ENCODE results near the gene EEIG1.

EEIG1 gene

GRCh38 chr9:127941961-127942215 lies 38.9 kb downstream of the EEIG1 start:
- no peaks in the 10 kb centered on the region for H3K36me3 ChIP-seq (ENCODE audit: insufficient read depth, low read length)
- peaks cover 11% of the 10 kb centered on the region for H3K4me1 ChIP-seq (ENCODE audit: control insufficient read depth, insufficient read depth, low read length)
- H3K4me3 ChIP-seq (ENCODE audit: low read length) = no peak overlapping the region
- no peak overlapping the region for H3K4me2 ChIP-seq (ENCODE audit: low read length)
- no peak overlapping the region for H3K9ac ChIP-seq (ENCODE audit: low read depth, low read length)
- H3K27me3 ChIP-seq (ENCODE audit: control insufficient read depth, insufficient read depth, low read length) = no peaks in the 10 kb centered on the region
- no peaks in the 10 kb centered on the region for H3K9me3 ChIP-seq (replicated peaks; ENCODE audit: low read length)

- no peaks in the 10 kb centered on the region for H3K36me3 ChIP-seq (ENCODE audit: insufficient read depth, low read length)
Observed at GRCh38 chr9:127941062-127941960, 39.5 kb downstream of the EEIG1 start.

GRCh38 chr9:127940593-127940992 lies 40.2 kb downstream of the EEIG1 start:
- Histone ChIP-seq H3K4me1 (ENCODE audit: control insufficient read depth, insufficient read depth, low read length) (peaks cover 24% of the 10 kb centered on the region), H3K4me2 (ENCODE audit: low read length) (no peak overlapping the region), H3K9ac (ENCODE audit: low read depth, low read length) (no peak overlapping the region), H3K4me3 (ENCODE audit: low read length) (no peak overlapping the region), H3K27me3 (ENCODE audit: control insufficient read depth, insufficient read depth, low read length) (no peaks in the 10 kb centered on the region), H3K36me3 (ENCODE audit: insufficient read depth, low read length) (no peaks in the 10 kb centered on the region), H3K9me3 (replicated peaks; ENCODE audit: low read length) (no peaks in the 10 kb centered on the region)

More at GRCh38 chr9:127941062-127941960, 39.5 kb downstream of the EEIG1 start:
- H3K4me1 ChIP-seq (ENCODE audit: control insufficient read depth, insufficient read depth, low read length) = peaks cover 17% of the 10 kb centered on the region
- H3K4me2 ChIP-seq (ENCODE audit: low read length) = no peak overlapping the region
- H3K27me3 ChIP-seq (ENCODE audit: control insufficient read depth, insufficient read depth, low read length) = no peaks in the 10 kb centered on the region
- H3K9ac ChIP-seq (ENCODE audit: low read depth, low read length) = no peak overlapping the region
- no peak overlapping the region for H3K4me3 ChIP-seq (ENCODE audit: low read length)
- H3K9me3 ChIP-seq (replicated peaks; ENCODE audit: low read length) = no peaks in the 10 kb centered on the region

GRCh38 chr9:127938298-127938690 lies 42.5 kb downstream of the EEIG1 start:
- Histone ChIP-seq H3K4me2 (ENCODE audit: low read length) (peak overlapping the region; percentile 86), H3K4me1 (ENCODE audit: control insufficient read depth, insufficient read depth, low read length) (peaks cover 29% of the 10 kb centered on the region), H3K4me3 (ENCODE audit: low read length) (no peak overlapping the region), H3K27me3 (ENCODE audit: control insufficient read depth, insufficient read depth, low read length) (no peaks in the 10 kb centered on the region), H3K9ac (ENCODE audit: low read depth, low read length) (peak overlapping the region; percentile 88), H3K9me3 (replicated peaks; ENCODE audit: low read length) (no peaks in the 10 kb centered on the region), H3K36me3 (ENCODE audit: insufficient read depth, low read length) (peaks cover 9% of the 10 kb centered on the region)

- Histone ChIP-seq H3K36me3 (ENCODE audit: insufficient read depth, low read length) (peaks cover 9% of the 10 kb centered on the region), H3K4me2 (ENCODE audit: low read length) (peak within 1 kb of the TSS; percentile 86), H3K9ac (ENCODE audit: low read depth, low read length) (peak within 1 kb of the TSS; percentile 88), H3K9me3 (replicated peaks; ENCODE audit: low read length) (no peaks in the 10 kb centered on the region), H3K4me3 (ENCODE audit: low read length) (peak within 1 kb of the TSS; percentile 90), H3K4me1 (ENCODE audit: control insufficient read depth, insufficient read depth, low read length) (peaks cover 28% of the 10 kb centered on the region), H3K27me3 (ENCODE audit: control insufficient read depth, insufficient read depth, low read length) (no peaks in the 10 kb centered on the region)
Observed at GRCh38 chr9:127937388-127938297, 43.1 kb downstream of the EEIG1 start, which contains the start of gene DPM2. Gene DPM2 (minus strand): TSS chr9:127937854. CDS start chr9:127937820, 34 bp downstream.

GRCh38 chr9:127937056-127937387 lies 43.8 kb downstream of the EEIG1 start:
- Histone ChIP-seq H3K9ac (ENCODE audit: low read depth, low read length) (peak overlapping the region; percentile 88), H3K27me3 (ENCODE audit: control insufficient read depth, insufficient read depth, low read length) (no peaks in the 10 kb centered on the region), H3K4me3 (ENCODE audit: low read length) (peak overlapping the region; percentile 90), H3K9me3 (replicated peaks; ENCODE audit: low read length) (no peaks in the 10 kb centered on the region), H3K36me3 (ENCODE audit: insufficient read depth, low read length) (peaks cover 9% of the 10 kb centered on the region), H3K4me1 (ENCODE audit: control insufficient read depth, insufficient read depth, low read length) (peaks cover 25% of the 10 kb centered on the region), H3K4me2 (ENCODE audit: low read length) (peak overlapping the region; percentile 86)

- H3K9me3 ChIP-seq (replicated peaks; ENCODE audit: low read length) = no peaks in the 10 kb centered on the region
- H3K36me3 ChIP-seq (ENCODE audit: insufficient read depth, low read length) = peaks cover 9% of the 10 kb centered on the region
- peak overlapping the region; percentile 86 for H3K4me2 ChIP-seq (ENCODE audit: low read length)
- no peaks in the 10 kb centered on the region for H3K27me3 ChIP-seq (ENCODE audit: control insufficient read depth, insufficient read depth, low read length)
- peak overlapping the region; percentile 88 for H3K9ac ChIP-seq (ENCODE audit: low read depth, low read length)
- peaks cover 30% of the 10 kb centered on the region for H3K4me1 ChIP-seq (ENCODE audit: control insufficient read depth, insufficient read depth, low read length)
- peak overlapping the region; percentile 90 for H3K4me3 ChIP-seq (ENCODE audit: low read length)
Observed at GRCh38 chr9:127936347-127936852, 44.4 kb downstream of the EEIG1 start.

GRCh38 chr9:127935765-127936221 lies 45.0 kb downstream of the EEIG1 start:
- Histone ChIP-seq H3K4me3 (ENCODE audit: low read length) (peak overlapping the region; percentile 90), H3K36me3 (ENCODE audit: insufficient read depth, low read length) (peaks cover 9% of the 10 kb centered on the region), H3K9ac (ENCODE audit: low read depth, low read length) (no peak overlapping the region), H3K4me1 (ENCODE audit: control insufficient read depth, insufficient read depth, low read length) (peaks cover 36% of the 10 kb centered on the region), H3K27me3 (ENCODE audit: control insufficient read depth, insufficient read depth, low read length) (no peaks in the 10 kb centered on the region), H3K4me2 (ENCODE audit: low read length) (peak overlapping the region; percentile 86), H3K9me3 (replicated peaks; ENCODE audit: low read length) (no peaks in the 10 kb centered on the region)

- Histone ChIP-seq H3K9ac (ENCODE audit: low read depth, low read length) (no peak overlapping the region), H3K4me3 (ENCODE audit: low read length) (no peak overlapping the region), H3K36me3 (ENCODE audit: insufficient read depth, low read length) (peaks cover 9% of the 10 kb centered on the region), H3K4me2 (ENCODE audit: low read length) (no peak overlapping the region), H3K9me3 (replicated peaks; ENCODE audit: low read length) (no peaks in the 10 kb centered on the region), H3K27me3 (ENCODE audit: control insufficient read depth, insufficient read depth, low read length) (no peaks in the 10 kb centered on the region), H3K4me1 (ENCODE audit: control insufficient read depth, insufficient read depth, low read length) (peaks cover 43% of the 10 kb centered on the region)
Observed at GRCh38 chr9:127934986-127935385, 45.8 kb downstream of the EEIG1 start.

GRCh38 chr9:127934248-127934647 lies 46.5 kb downstream of the EEIG1 start:
- no peak overlapping the region for H3K9ac ChIP-seq (ENCODE audit: low read depth, low read length)
- no peak overlapping the region for H3K4me3 ChIP-seq (ENCODE audit: low read length)
- H3K4me2 ChIP-seq (ENCODE audit: low read length) = no peak overlapping the region
- H3K36me3 ChIP-seq (ENCODE audit: insufficient read depth, low read length) = peaks cover 9% of the 10 kb centered on the region
- H3K9me3 ChIP-seq (replicated peaks; ENCODE audit: low read length) = no peaks in the 10 kb centered on the region
- H3K4me1 ChIP-seq (ENCODE audit: control insufficient read depth, insufficient read depth, low read length) = peaks cover 43% of the 10 kb centered on the region
- H3K27me3 ChIP-seq (ENCODE audit: control insufficient read depth, insufficient read depth, low read length) = no peaks in the 10 kb centered on the region

GRCh38 chr9:127931092-127931881 lies 49.5 kb downstream of the EEIG1 start:
- H3K27me3 ChIP-seq (ENCODE audit: control insufficient read depth, insufficient read depth, low read length) = no peaks in the 10 kb centered on the region
- no peaks in the 10 kb centered on the region for H3K9me3 ChIP-seq (replicated peaks; ENCODE audit: low read length)
- peaks cover 37% of the 10 kb centered on the region for H3K4me1 ChIP-seq (ENCODE audit: control insufficient read depth, insufficient read depth, low read length)
- H3K9ac ChIP-seq (ENCODE audit: low read depth, low read length) = peak overlapping the region; percentile 66
- peaks cover 9% of the 10 kb centered on the region for H3K36me3 ChIP-seq (ENCODE audit: insufficient read depth, low read length)
- peak overlapping the region; percentile 74 for H3K4me3 ChIP-seq (ENCODE audit: low read length)
- H3K4me2 ChIP-seq (ENCODE audit: low read length) = peak overlapping the region; percentile 97
